Thyroid gland (tissue), 4 donors: ENCODE measurements around the gene HADHB. TPM values are rescaled to one million over a fixed set of nuclear protein-coding genes. Genes with fewer than 3 reads are reported as not detected.
"Not testable (repeated sequence)": the region's sequence is repeated elsewhere in the genome, so short reads cannot be mapped to it uniquely, and the experiment has no call there.

Experiments used
- DNase-seq, 2 donors: peaks; one replicate each; pipeline ENCODE4 v3.0.0-alpha.2; 2019
- H3K27ac ChIP-seq, 3 donors: fragments of 200-600 bp; sonication (generic); 1 replicate in 2 of 3; 2 replicates in 1 of 3; pipeline ENCODE4 v1.5.1; 2016 to 2019; ENCODE audit warnings: mild to moderate bottlenecking in 1 of 3, moderate library complexity in 1 of 3
- H3K27me3 ChIP-seq: fragments of 200-600 bp; sonication (generic); one replicate; pipeline ENCODE4 v1.5.1; 2019
- H3K36me3 ChIP-seq, 2 donors: fragments of 200-600 bp; sonication (generic); one replicate each; pipeline ENCODE4 v1.5.1; 2016 to 2019
- H3K4me1 ChIP-seq, 2 donors: fragments of 200-600 bp; sonication (generic); one replicate each; pipeline ENCODE4 v1.5.1; 2017 to 2019
- H3K4me3 ChIP-seq, 3 donors: fragments of 200-600 bp; sonication (generic); replicated peaks in 1 of 3; 1 replicate in 2 of 3; 2 replicates in 1 of 3; pipeline ENCODE4 v1.5.1; 2016; ENCODE audit warnings: mild to moderate bottlenecking in 1 of 3
- H3K9me3 ChIP-seq: fragments of 200-600 bp; sonication (generic); one replicate; pipeline ENCODE4 v1.5.1; 2017
- CTCF ChIP-seq, 6 experiments: fragments of 200-600 bp in 3 of 6; fragments of 450-650 bp in 3 of 6; sonication (generic) in 3 of 6; IDR thresholded peaks; one replicate each; pipeline ENCODE4 v1.5.1; 2016 to 2019; ENCODE audit warnings: antibody characterized with exemption in 6 of 6, mild to moderate bottlenecking in 2 of 6, inconsistent platforms in 1 of 6, moderate library complexity in 1 of 6
- POLR2A ChIP-seq, 2 donors: fragments of 450-650 bp; IDR thresholded peaks; one replicate each; pipeline ENCODE4 v1.6.1; 2017; ENCODE audit warnings: antibody characterized with exemption in 2 of 2, mild to moderate bottlenecking in 2 of 2, moderate library complexity in 1 of 2
- whole genome bisulfite sequencing, 2 donors: methylation state at CpG; one replicate each; pipeline ENCODE4 v1.1.5; 2017; 5-methylcytosine and 5-hydroxymethylcytosine counted together
- intact Hi-C: fragments of 100-400 bp; cut with DNase I; formaldehyde crosslinking; loops from one replicate; pipeline ENCODE4 v1.15.1; 2023
- total RNA-seq, 4 donors: library from RNA; depleted of rRNA; stranded (reverse); fragments of >200 nt; gene quantifications; one replicate each; pipeline ENCODE4 v1.2.3, GENCODE V29; 2016

HADHB gene
- total RNA-seq, 4 donors from 2014 or later: 127 to 200 (median 184) TPM

GRCh38 chr2:26251893-26252292, 7.2 kb downstream of the HADHB start:
- Histone ChIP-seq H3K4me3 (no peak overlapping the region), H3K36me3 (peaks cover 0 to 4% of the 10 kb centered on the region in 2 donors), H3K4me1 (peaks cover 0 to 6% of the 10 kb centered on the region in 2 donors), H3K27ac (no peak overlapping the region), H3K9me3 (no peaks in the 10 kb centered on the region), H3K27me3 (no peaks in the 10 kb centered on the region)
- no peak for TF ChIP-seq POLR2A (IDR thresholded peaks at IDR 0.05)
- no peak for TF ChIP-seq CTCF (IDR thresholded peaks at IDR 0.05)
- intact Hi-C loops: no loop called here
- 79 to 84% methylated on average over 3 of the region's 3 CpGs for WGBS, 2 donors
- no peak for DNase-seq

GRCh38 chr2:26255759-26256384, 11.1 kb downstream of the HADHB start:
- H3K36me3 ChIP-seq: peaks cover 3 to 4% of the 10 kb centered on the region in 2 donors
- WGBS, 2 donors: 82% methylated on average over 3 of the region's 3 CpGs
- intact Hi-C loops: no loop called here
- no peak overlapping the region for H3K27ac ChIP-seq
- no peaks in the 10 kb centered on the region for H3K4me1 ChIP-seq
- TF ChIP-seq CTCF (IDR thresholded peaks at IDR 0.05) (no peak), POLR2A (IDR thresholded peaks at IDR 0.05) (no peak)
- no peaks in the 10 kb centered on the region for H3K27me3 ChIP-seq
- H3K4me3 ChIP-seq: no peak overlapping the region
- DNase-seq: no peak
- H3K9me3 ChIP-seq: no peaks in the 10 kb centered on the region

- H3K36me3 ChIP-seq, H3K27ac ChIP-seq, H3K9me3 ChIP-seq, intact Hi-C loops, H3K4me1 ChIP-seq, H3K4me3 ChIP-seq, DNase-seq, H3K27me3 ChIP-seq: not testable (repeated sequence)
- WGBS, 2 donors: 89% methylated on average over 8 of the region's 8 CpGs
Measured at GRCh38 chr2:26258836-26259235, 14.1 kb downstream of the HADHB start.

DNA sequence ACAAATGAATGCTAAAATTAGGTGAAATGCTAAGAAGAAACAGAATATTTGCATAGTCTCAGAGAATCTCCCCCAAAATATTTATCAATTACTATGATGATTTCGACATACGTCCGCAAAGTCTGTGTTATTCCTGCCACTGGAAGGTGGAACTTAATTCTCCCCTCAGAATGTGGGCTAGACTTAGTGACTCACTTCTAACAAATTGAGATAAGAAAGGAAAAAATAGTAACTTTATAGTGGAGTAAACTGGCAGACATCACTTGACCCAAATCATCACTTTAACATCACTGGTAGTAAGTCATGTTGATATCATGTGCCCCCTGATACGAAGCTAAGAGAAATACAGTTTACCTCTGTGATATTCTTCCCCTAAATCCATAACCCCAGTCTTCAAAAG, 23.5 kb downstream of the HADHB start:
- WGBS, 2 donors: 94 to 96% methylated on average over 4 of the region's 4 CpGs
- no peak overlapping the region for H3K27ac ChIP-seq

GRCh38 chr2:26268670-26269385, 24.1 kb downstream of the HADHB start:
- intact Hi-C loops, DNase-seq, H3K9me3 ChIP-seq, H3K27me3 ChIP-seq, H3K4me3 ChIP-seq, H3K36me3 ChIP-seq: not testable (repeated sequence)
- WGBS, 2 donors: 95 to 97% methylated on average over 12 of the region's 12 CpGs
- Histone ChIP-seq H3K4me1 (peaks cover 13 to 20% of the 10 kb centered on the region in 2 donors), H3K27ac (peak overlapping the region in 1 of 3 donors; percentile 13)

More for the DNA sequence above, 23.5 kb downstream of the HADHB start:
- peaks cover 7 to 14% of the 10 kb centered on the region in 2 donors for H3K4me1 ChIP-seq
- H3K9me3 ChIP-seq: no peaks in the 10 kb centered on the region
- H3K27me3 ChIP-seq: no peaks in the 10 kb centered on the region
- no peak overlapping the region for H3K4me3 ChIP-seq
- TF ChIP-seq POLR2A (IDR thresholded peaks at IDR 0.05) (no peak), CTCF (IDR thresholded peaks at IDR 0.05) (no peak)
- intact Hi-C loops: no loop called here
- no peaks in the 10 kb centered on the region for H3K36me3 ChIP-seq
- DNase-seq: no peak

GRCh38 chr2:26269571-26270158, 24.9 kb downstream of the HADHB start:
- 89 to 95% methylated on average over 6 of the region's 6 CpGs for WGBS, 2 donors
- no peak for TF ChIP-seq POLR2A (IDR thresholded peaks at IDR 0.05)
- TF ChIP-seq CTCF (IDR thresholded peaks at IDR 0.05): no peak
- H3K9me3 ChIP-seq: no peaks in the 10 kb centered on the region
- peaks cover 16 to 23% of the 10 kb centered on the region in 2 donors for H3K4me1 ChIP-seq
- no peaks in the 10 kb centered on the region for H3K27me3 ChIP-seq
- H3K27ac ChIP-seq: peak overlapping the region in 1 of 3 donors; percentile 13
- no peak overlapping the region for H3K4me3 ChIP-seq
- no peak for DNase-seq
- no peaks in the 10 kb centered on the region for H3K36me3 ChIP-seq
- intact Hi-C loops: no loop called here
